GM18498 (cell line): Measurements from ENCODE around the gene SRPK1.
"Not testable (repeated sequence)": the region's sequence is repeated elsewhere in the genome, so short reads cannot be mapped to it uniquely, and the experiment has no call there.

Experiments
- ATAC-seq: cut with Tn5 transposase; IDR thresholded peaks from one replicate; pipeline ENCODE4 v1.9.1; 2021; ENCODE audit warnings: mild to moderate bottlenecking, moderate library complexity; ENCODE audit not compliant: unreplicated experiment

SRPK1 gene

GRCh38 chr6:35920793-35921732 is at the start of gene SRPK1:
SRPK1 (minus strand) TSS chr6:35921098; CDS start chr6:35921056, 42 bp downstream.
- peak; percentile 81 for ATAC-seq

GRCh38 chr6:35970181-35970580 is 49.3 kb upstream of the SRPK1 start:
- ATAC-seq, result no peak

GRCh38 chr6:35969646-35970045 is 48.7 kb upstream of the SRPK1 start:
- no peak for ATAC-seq

GRCh38 chr6:35968821-35969220 is 47.9 kb upstream of the SRPK1 start:
- ATAC-seq, result no peak

GRCh38 chr6:35967076-35967774 is 46.3 kb upstream of the SRPK1 start:
- no peak for ATAC-seq

GRCh38 chr6:35962779-35963560 is 42.1 kb upstream of the SRPK1 start:
- no peak for ATAC-seq

- no peak for ATAC-seq
Observed at GRCh38 chr6:35960187-35960586, 39.3 kb upstream of the SRPK1 start.

GRCh38 chr6:35955970-35956369 is 35.1 kb upstream of the SRPK1 start:
- ATAC-seq, result no peak

- ATAC-seq, result no peak
Observed at GRCh38 chr6:35955521-35955920, 34.6 kb upstream of the SRPK1 start.

- no peak for ATAC-seq
Observed at GRCh38 chr6:35955071-35955470, 34.2 kb upstream of the SRPK1 start.

GRCh38 chr6:35954333-35954732 is 33.4 kb upstream of the SRPK1 start:
- ATAC-seq, result no peak

- ATAC-seq, result no peak
Observed at GRCh38 chr6:35948725-35949124, 27.8 kb upstream of the SRPK1 start.

- ATAC-seq, result no peak
Observed at GRCh38 chr6:35945650-35946025, 24.7 kb upstream of the SRPK1 start.

- no peak for ATAC-seq
Observed at GRCh38 chr6:35943390-35943789, 22.5 kb upstream of the SRPK1 start.

- ATAC-seq, result no peak
Observed at GRCh38 chr6:35942355-35942754, 21.5 kb upstream of the SRPK1 start.

- ATAC-seq, result not testable (repeated sequence)
Observed at GRCh38 chr6:35941170-35941569, 20.3 kb upstream of the SRPK1 start.

- ATAC-seq, result not testable (repeated sequence)
Observed at GRCh38 chr6:35940014-35940413, 19.1 kb upstream of the SRPK1 start.

- ATAC-seq, result not testable (repeated sequence)
Observed at GRCh38 chr6:35939259-35939658, 18.4 kb upstream of the SRPK1 start.

- ATAC-seq, result no peak
Observed at GRCh38 chr6:35936681-35937359, 15.9 kb upstream of the SRPK1 start.

- no peak for ATAC-seq
Observed at GRCh38 chr6:35935469-35935868, 14.6 kb upstream of the SRPK1 start.

GRCh38 chr6:35933844-35934243 is 12.9 kb upstream of the SRPK1 start:
- ATAC-seq, result no peak
